Left cardiac atrium (tissue), 4 donors: Measurements from ENCODE around the gene PMP22. TPM values are rescaled to one million over a fixed set of nuclear protein-coding genes. Genes with fewer than 3 reads are reported as not detected.

Source experiments
- ATAC-seq, 2 donors: fragments of 200-7000 bp; cut with Tn5 transposase; one replicate each; pipeline ENCODE4 v1.9.1; 2020; ENCODE audit warnings: mild to moderate bottlenecking in 2 of 2, moderate library complexity in 2 of 2
- DNase-seq: peaks from one replicate; pipeline ENCODE4 v3.0.0-alpha.2; 2020
- intact Hi-C, 2 donors: fragments of 100-400 bp; cut with DNase I; formaldehyde crosslinking; loops; one replicate each; pipeline versions ENCODE4 v1.14.1 to v1.15.1; 2022 to 2023
- total RNA-seq, 2 donors: library from RNA; stranded (reverse); fragmentation: NEBNext Ultra II Directional; extraction: Animal tissue kit (Norgen Biotek cat#: 25700); gene quantifications; one replicate each; pipeline ENCODE4 v1.2.1, GENCODE V29; 2021
- donor health status: DM: no; HTN: yes; CAD: no.
- donor health status: DM: no; HTN: yes; CAD: no; lungs with severe emphysema.
- donor health status: DM: yes; HTN: yes; CAD: no.
- donor health status: Dilated cardiomyopathy.

Gene PMP22
- total RNA-seq, 2 donors from 2014 or later: 133 to 163 TPM

DNA sequence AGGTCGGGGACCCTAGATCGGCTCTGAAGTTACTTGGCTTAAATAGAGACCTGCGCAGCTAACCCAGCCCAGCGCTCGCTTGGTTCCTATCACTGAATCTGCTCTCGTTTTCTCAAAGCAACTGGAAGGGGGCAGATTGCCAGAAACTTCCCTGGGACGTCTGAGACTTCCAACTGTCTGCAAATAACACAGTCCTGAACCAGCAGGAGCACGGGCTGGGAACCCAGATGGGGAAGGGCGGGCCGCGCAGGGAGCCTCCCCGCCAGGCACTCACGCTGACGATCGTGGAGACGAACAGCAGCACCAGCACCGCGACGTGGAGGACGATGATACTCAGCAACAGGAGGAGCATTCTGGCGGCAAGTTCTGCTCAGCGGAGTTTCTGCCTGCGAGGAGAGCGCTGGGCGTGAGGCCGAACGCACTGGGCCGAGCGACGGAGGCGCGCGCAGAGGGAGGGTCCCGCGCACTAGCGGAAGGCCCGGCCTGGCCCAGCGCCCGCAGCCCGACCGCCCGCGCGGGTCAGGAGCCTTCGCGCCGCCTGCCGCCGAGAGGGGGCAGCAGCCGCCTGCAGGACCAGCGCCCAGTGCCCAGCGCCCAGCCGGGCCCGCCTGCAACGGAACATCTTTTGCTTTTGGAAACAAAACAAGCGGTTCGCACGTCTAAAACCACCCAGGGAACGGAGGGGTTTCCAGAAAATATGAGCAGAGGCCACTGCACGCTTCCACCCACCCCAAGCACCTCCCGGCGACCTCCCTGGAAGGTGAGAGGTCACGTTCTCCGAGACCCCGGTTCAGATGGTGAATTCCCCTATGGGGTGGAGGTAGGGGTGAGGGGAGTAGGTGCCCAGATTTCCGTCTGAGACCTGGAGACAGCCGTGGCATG, 4.5 kb downstream of the PMP22 start:
- DNase-seq (peak; percentile 92), ATAC-seq (peak; percentile 74 to 77)
- intact Hi-C loops: loop anchor here (1.0 to 2.0 kb wide), 2 partner anchors 242 kb away; no protein-coding TSS in a partner anchor

DNA sequence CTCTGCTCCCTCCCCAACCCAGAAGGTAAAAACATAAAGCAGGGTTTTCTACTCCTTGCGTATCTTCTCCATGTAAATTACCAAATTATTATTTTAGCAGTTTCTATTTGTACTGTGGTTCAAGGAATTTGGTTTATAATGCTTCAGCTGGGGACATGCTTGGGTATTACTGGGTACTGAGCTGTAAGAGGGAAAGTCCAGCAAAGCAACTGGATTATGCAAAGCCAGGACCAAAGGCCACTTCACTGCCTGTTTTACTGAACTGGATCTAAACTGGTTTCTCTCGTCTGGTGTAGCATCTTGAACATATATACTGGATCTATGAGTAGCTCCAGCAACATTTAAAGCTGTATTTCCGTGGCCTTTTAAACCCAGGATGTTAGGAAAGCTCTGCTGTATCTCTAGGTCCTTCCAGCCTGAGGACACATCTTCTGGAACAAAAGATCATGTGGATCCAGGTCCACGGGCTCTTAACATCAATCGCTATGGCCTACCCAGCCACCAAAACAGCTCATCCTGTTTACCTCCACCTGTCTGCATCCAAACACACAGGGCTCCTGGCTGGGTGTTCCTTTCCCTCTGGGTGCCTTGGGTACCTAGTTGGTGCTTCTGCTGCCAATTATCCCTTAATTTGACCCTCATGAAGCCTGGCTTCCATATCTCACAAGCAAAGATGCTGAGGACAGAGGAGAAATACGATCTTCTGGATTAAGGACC, 7.2 kb downstream of the PMP22 start:
- no peak for DNase-seq
- no peak for ATAC-seq
- intact Hi-C loops: no loop called here

DNA sequence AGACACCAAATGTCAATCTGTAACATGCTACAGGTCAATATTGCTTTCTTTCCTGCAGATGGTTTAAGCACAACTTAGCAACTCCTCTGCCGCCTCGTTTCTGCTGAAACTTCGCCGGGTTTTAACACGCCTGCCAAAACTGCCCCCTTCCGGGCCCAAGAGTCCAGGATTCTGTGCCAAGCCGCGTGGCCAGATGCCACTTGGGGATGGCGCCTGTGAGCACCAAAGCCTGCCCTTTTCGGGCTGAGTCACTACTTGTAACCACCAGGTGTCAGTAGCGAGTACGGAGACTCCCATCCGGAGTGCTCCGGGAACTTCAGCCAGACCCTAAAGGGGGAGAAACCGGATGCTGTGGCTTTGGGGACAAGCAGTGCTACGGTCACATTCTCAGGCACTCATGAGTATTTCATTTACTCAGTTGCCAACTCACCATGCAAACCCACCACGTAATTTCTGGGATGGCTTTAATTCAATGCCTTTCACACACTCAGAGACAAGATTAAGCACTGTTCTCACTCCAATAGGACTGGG, 7.8 kb downstream of the PMP22 start:
- peak; percentile 42 to 45 for ATAC-seq
- peak; percentile 86 for DNase-seq
- intact Hi-C loops: no loop called here

DNA sequence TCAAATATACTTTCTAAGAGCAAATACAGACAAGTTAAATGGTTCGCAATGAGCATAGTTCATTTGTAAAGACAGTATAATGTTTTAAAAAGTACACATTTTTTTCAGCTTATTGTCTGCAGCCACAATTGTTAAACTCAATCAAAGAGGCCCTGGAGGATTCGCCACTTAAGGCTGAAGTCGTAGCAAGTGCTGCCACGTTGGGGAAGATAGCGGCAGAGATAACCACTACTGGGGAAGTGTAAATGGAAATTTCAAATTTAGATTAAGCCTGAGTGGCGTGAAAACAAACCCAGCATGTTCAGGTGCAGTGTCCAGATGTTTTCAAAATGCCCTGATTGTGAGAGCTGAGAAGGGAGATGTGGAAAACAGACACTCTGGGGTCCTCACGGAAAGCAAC, 8.4 kb downstream of the PMP22 start:
- no peak for DNase-seq
- ATAC-seq: no peak
- intact Hi-C loops: no loop called here

DNA sequence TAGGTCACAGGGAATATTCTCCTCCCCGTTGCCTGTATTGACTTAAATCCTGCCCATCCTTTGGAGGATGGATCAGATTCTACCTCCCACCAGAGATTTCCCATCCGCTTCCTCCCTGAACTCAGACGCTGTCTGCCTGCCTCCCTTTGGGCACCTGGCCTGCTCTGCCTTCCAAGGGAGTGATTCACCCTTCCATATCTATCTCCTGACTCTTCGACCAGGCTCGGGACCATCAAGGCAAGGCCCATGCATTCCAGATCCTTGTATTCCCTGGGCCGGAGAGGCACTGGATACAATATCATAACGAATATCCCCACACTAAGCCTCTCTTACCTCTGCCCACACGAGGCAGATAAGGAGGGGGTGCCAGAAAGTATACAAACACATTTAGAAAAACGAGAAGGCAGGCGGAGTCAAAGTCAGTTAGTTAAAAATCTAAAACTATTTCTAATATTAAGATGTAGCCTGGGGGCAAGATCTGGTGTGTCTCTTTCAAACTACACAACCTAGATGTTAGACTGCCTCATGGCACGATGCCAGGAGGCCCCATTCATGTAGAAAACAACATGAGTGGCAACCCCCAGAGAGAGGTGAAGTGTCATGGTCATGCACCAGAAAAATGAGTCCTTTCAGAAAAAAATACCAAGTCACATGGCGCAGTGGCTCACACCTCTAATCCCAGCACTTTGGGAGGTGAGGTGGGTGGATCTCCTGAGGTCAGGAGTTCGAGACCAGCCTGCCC, 9.2 kb downstream of the PMP22 start:
- intact Hi-C loops: no loop called here
- peak in 1 of 2 donors; percentile 67 for ATAC-seq
- peak; percentile 56 for DNase-seq

DNA sequence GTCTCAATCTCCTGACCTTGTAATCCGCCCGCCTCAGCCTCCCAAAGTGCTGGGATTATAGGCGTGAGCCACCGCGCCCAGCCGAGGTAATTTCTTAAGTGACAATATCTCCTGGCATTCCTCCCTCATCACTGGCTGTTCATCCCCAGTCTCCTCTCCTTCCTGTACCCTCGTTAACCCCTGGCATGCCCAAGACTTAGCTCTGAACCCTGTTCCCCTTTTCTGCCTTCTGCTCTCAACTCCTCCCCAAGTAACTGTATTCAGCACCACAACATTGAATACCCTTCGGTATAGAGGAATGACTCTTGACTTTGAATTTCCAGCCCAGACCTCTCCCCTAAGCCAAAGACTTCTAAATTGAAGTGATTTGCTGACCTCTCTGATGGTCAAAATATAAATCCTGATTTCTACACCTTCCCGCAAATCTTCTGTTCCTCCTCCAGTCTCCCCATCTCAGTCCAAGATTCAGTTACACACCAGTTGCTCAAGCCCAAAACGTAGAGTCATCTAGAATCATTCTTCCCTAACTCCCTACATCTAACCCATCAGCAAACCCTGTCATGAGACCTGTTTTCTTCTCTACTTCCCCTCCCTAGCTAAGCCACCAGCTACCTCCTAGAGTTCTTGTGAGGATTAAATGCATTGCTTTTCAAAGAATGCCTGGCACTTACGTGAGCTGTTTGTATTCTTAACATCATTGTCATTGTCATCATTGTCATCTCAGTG, 14.8 kb downstream of the PMP22 start:
- DNase-seq: no peak
- ATAC-seq: peak in 1 of 2 donors; percentile 19
- intact Hi-C loops: no loop called here

DNA sequence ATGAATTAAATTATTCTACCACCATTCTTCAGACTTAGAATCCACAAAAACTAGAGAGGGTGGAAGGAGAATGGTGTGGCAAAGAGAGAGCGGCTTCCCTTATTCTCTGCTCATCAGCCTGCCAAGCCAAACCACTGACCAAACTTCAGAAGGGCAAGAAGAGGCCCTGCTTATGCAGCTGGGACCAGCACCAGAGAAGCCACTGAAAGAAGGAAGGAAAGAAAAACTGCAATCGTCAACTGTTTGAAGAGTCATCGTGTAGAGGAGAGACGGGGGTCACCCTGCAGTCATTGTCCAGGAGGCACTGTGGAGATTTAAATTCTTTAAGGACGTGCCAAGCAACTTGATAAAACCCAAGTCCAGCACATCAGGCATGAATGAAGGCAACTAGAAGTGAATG, 15.6 kb downstream of the PMP22 start:
- peak; percentile 9 to 56 for ATAC-seq
- intact Hi-C loops: no loop called here
- DNase-seq: no peak

DNA sequence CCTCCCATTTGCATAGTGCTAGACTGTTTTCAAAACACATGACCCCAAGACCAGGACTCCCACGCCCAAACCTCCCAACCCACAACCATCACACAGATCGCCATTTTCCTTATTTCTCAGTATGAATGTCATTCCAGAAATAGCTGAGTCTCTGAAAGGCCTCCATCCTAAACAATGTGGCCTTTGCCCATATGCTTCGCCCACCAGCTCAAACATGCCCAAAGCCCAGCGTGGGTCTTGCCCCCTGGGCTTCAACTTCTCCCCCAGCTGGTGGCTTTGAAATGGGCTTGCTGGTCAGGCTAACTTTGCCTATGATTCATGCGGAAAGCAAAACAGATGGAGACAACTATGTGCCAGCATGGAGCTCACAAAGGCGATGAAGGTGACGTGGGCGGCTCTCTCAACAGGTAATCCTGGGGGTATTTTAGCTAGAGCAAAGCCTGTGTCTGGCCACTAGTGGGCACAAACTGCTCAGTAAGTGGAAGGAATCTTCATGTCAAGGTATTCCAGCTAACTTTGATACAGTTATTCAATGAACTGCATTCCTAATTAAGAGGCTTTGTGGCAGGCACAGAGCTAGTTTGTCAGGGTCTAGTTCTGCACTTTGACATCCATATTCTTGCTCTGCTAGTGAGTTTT, 17.1 kb downstream of the PMP22 start:
- ATAC-seq (no peak), DNase-seq (no peak)
- intact Hi-C loops: no loop called here

DNA sequence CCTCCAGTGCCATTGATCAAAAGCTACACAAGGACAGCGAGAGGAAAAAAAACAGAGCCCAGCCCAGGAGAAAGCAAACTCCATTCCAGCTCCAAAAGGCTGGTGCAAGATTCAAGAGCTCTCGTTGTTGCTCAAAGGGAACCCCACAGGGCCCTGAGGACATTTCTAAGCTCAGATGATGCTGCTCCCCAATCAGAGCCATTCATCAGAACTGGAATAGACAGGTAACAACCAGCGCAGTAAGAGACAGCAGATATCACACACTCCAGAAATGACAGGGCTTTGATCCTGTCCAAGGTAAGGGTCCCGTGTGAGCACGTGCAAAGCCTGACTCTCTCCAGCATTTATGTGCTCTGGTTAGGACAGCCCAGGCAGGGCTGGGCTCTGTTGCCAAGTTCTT, 20.1 kb downstream of the PMP22 start:
- ATAC-seq: no peak
- intact Hi-C loops: no loop called here
- DNase-seq: no peak

DNA sequence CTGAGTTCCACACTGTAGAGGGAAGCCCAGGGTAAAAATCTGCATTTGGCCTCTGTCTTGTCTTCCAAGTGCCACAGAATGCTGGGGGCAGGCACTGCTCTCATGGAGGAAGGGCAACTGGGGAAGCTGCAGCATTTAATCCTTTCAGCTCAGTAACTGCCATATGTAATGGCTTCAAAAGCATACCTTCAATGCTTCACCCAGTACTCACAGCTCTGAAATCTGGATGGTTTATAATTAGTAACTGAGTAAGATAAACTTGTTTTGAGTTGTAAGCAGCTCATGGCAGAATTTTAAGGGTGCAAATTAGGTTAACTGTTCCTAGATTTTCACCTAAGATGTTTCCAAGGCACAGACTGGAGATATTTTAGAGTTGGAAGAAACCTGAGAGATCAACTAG, 24.5 kb downstream of the PMP22 start:
- intact Hi-C loops: no loop called here
- peak in 1 of 2 donors; percentile 32 for ATAC-seq

DNA sequence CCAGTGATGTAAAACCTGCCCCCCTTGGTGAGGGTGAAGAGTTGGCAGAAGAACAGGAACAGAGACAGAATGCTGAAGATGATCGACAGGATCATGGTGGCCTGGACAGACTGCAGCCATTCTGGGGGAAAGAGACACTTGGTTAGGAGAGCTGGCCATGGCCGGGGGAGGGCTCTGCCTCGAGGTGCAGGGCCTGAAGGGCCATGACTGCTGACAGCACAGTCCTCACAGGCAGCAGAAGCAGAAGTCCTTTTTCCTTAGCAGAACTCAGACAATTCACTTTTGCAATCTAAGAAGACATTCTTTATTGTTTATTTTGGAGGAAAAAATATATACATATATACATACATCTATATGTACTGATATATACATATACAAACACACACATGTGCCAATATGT, 25.6 kb downstream of the PMP22 start:
- ATAC-seq: peak in 1 of 2 donors; percentile 22
- DNase-seq: no peak
- intact Hi-C loops: no loop called here

More for the DNA sequence above, 24.5 kb downstream of the PMP22 start:
- DNase-seq: no peak

DNA sequence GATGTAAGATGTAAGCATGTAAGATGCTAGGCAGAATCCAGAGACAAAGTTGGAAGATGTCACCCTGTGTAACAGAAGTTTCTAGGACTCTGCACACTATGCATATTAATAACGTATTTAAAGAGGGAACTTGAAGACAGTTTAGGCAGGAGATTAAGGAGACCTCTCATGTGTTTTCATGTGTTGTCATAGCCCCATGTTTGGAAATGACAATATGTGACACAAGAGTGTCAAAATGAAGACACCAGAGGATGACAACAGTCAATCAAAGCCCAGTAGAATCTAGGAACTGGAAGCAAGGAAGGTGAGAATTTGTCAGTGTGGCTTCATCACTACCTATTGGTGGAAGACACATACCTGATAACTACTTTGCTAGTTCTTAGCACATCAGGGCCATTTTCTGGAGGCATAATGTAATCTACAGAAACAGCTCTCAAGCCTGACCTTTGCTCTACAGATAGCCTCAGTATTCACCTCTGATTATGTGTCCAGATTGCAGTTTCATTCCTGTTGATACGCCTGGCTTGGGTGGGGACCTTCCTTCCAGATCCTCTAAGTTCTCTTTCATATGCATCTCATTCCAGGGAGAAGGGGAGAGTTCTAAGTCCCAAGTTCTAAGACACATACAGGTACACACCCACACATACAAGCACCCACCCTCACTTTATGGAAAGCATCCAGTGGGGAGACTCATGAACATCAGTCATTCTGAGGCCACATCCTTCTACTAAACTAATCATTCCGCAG, 26.3 kb downstream of the PMP22 start:
- DNase-seq (no peak), ATAC-seq (no peak)
- intact Hi-C loops: no loop called here

DNA sequence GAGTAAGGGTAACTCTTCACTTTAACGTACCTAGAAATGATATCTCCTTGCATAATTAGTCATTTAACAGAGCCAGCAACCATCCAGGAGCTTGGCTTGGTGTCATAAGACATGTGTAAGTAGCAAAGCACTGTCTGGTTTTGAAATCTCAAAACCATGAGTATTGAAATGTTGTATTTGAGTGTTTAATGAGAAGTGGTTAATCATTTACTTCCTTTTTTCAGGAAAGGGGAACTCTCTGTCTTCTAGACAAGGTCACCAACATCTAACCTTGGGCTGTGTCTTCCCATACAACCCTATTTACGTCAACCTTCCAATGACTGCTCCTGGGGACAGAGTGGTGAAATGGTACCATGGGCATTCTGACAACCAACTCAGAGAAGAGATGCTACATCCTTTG, 27.1 kb downstream of the PMP22 start:
- DNase-seq (no peak), ATAC-seq (peak in 1 of 2 donors; percentile 37)

DNA sequence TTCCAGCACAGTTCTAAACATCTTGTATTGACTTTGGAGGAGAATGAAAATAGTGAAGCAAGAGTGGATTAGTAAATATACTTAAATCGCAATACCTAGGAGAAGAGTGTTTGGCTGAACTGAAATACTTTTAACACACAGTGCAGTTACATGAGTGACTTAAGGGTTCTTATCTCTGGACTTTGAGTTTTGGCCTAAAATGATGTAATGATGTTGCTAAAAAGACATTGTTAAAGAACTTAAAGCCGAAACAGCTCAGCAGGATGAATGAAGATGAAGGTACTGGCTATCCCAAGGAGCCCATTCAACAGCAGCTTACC, 28.1 kb downstream of the PMP22 start:
- intact Hi-C loops: no loop called here
- DNase-seq (no peak), ATAC-seq (no peak)

More for the DNA sequence above, 27.1 kb downstream of the PMP22 start:
- intact Hi-C loops: no loop called here

DNA sequence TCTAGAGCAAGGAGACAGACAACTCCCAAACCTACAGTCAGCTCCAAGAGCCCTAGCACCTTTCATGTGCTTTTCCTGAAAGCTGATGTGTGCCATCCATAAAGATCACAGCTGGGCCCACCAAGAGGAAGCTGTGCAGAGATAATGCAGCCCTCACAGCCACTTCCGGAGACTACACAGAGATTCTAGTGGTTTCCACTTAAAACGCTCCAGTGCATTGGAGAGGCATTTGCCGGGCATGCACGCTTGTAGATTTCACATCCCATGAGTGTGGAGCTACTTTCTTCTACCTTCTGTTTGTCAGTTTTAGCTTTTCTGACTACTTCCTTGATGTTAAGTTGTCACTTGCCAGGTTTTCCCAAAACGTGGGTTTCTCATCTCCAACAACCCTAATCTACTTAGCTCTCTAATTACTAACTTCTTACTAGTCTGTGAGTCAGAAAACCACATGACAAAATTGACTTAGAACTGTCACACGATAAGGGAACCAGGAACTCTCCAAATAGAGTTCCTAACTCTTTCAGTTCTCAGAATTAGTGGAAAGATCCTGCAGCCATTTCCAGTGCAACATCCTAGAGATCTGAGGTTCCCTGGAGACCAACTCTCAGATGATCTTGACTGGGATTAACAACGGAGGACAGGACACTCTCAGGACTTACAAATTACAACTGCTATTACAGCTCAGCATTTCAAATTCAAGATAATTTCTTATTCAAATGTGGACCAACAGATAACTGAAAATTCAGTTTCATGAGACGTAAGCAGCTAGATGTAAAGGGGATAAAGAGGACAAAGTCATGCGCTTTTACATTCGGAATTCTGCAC, 28.6 kb downstream of the PMP22 start:
- intact Hi-C loops: no loop called here
- DNase-seq (no peak), ATAC-seq (no peak)

DNA sequence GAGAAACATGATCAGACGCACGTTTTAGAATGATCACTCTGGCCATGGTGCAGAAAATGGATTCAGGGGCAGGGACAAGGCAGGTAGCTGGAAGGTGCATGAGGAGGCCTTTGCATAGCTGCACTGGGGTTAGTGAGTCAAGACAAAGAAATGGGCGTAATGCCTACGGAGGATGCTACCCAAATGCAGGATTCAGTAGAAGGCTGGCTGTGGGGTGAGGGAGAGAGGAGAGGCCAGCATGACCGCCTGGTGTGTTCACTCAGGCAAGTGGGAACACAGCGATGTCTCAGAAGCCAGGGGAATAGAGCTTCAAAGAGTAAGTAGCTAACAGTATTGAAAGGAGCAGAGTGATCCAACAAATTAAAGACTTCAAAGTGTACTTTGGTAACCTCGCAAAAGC, 31.2 kb downstream of the PMP22 start:
- ATAC-seq: no peak
- intact Hi-C loops: no loop called here
- DNase-seq: no peak
